Ovary (tissue), 3 donors: ENCODE results near the gene IRF6.

ENCODE experiments used
- CTCF ChIP-seq, 3 donors: fragments of 450-650 bp in 2 of 3; fragments of 200-600 bp in 1 of 3; IDR thresholded peaks; one replicate each; pipeline versions ENCODE4 v1.5.1 to v1.8.0; 2016 to 2022; ENCODE audit warnings: antibody characterized with exemption in 3 of 3, mild to moderate bottlenecking in 1 of 3
- POLR2A ChIP-seq: fragments of 450-650 bp; IDR thresholded peaks from one replicate; pipeline ENCODE4 v1.6.1; 2017; ENCODE audit warnings: antibody characterized with exemption, mild to moderate bottlenecking, moderate library complexity
- donor health status: DM: no; HTN: no; CAD: no.

GRCh38 chr1:209755926-209756614 is 49.9 kb downstream of the IRF6 start, which contains the start of gene TRAF3IP3:
- no peak for TF ChIP-seq POLR2A
- no peak for TF ChIP-seq CTCF (IDR thresholded peaks at IDR 0.05)
